Nephron progenitor cell (in vitro differentiated cells): ENCODE measurements around the gene LILRB1.
"Not testable (repeated sequence)": the region's sequence is repeated elsewhere in the genome, so short reads cannot be mapped to it uniquely, and the experiment has no call there.

Experiments
- DNase-seq: peaks from one replicate; pipeline ENCODE4 v3.0.0; 2021
- H3K27ac Mint-ChIP-seq: 2 replicates; pipeline ENCODE4 v1.8.0; 2021; ENCODE audit warnings: mild to moderate bottlenecking, moderate library complexity, mixed read lengths
- H3K27me3 Mint-ChIP-seq: 2 replicates; pipeline ENCODE4 v1.8.0; 2021; ENCODE audit warnings: mild to moderate bottlenecking, low read depth, mixed read lengths; ENCODE audit not compliant: poor library complexity
- H3K36me3 Mint-ChIP-seq: 2 replicates; pipeline ENCODE4 v1.8.0; 2021; ENCODE audit warnings: low read depth, mixed read lengths
- H3K4me1 Mint-ChIP-seq: 2 replicates; pipeline ENCODE4 v1.8.0; 2021; ENCODE audit warnings: mixed read lengths
- H3K4me3 Mint-ChIP-seq: 2 replicates; pipeline ENCODE4 v1.8.0; 2021; ENCODE audit warnings: mild to moderate bottlenecking, moderate library complexity, mixed read lengths
- H3K9me3 Mint-ChIP-seq: 2 replicates; pipeline ENCODE4 v1.8.0; 2021; ENCODE audit warnings: mild to moderate bottlenecking, moderate library complexity, mixed read lengths
- CTCF ChIP-seq: fragments of 200-600 bp; sonication (generic); IDR thresholded peaks from 2 replicates; pipeline ENCODE4 v1.5.0; 2021; ENCODE audit warnings: antibody characterized with exemption

Gene LILRB1

GRCh38 chr19:54622431-54622830, 7.9 kb upstream of the LILRB1 start:
- no peak for TF ChIP-seq CTCF
- H3K27ac Mint-ChIP-seq: no peak overlapping the region
- no peak for DNase-seq
- no peaks in the 10 kb centered on the region for H3K36me3 Mint-ChIP-seq
- H3K9me3 Mint-ChIP-seq: peaks cover 74% of the 10 kb centered on the region
- no peak overlapping the region for H3K4me3 Mint-ChIP-seq
- peaks cover 3% of the 10 kb centered on the region for H3K27me3 Mint-ChIP-seq
- H3K4me1 Mint-ChIP-seq: no peaks in the 10 kb centered on the region

GRCh38 chr19:54624234-54624633, 6.0 kb upstream of the LILRB1 start:
- peaks cover 77% of the 10 kb centered on the region for H3K9me3 Mint-ChIP-seq
- not testable (repeated sequence) for H3K36me3 Mint-ChIP-seq, DNase-seq

GRCh38 chr19:54624934-54625730, 5.2 kb upstream of the LILRB1 start:
- not testable (repeated sequence) for H3K4me3 Mint-ChIP-seq, H3K36me3 Mint-ChIP-seq, DNase-seq, H3K4me1 Mint-ChIP-seq, H3K27ac Mint-ChIP-seq, H3K27me3 Mint-ChIP-seq
- peaks cover 77% of the 10 kb centered on the region for H3K9me3 Mint-ChIP-seq

More at GRCh38 chr19:54624234-54624633, 6.0 kb upstream of the LILRB1 start:
- H3K4me3 Mint-ChIP-seq, H3K4me1 Mint-ChIP-seq, H3K27me3 Mint-ChIP-seq, H3K27ac Mint-ChIP-seq: not testable (repeated sequence)

GRCh38 chr19:54626757-54627156, 3.5 kb upstream of the LILRB1 start:
- Mint-ChIP-seq H3K4me1 (no peaks in the 10 kb centered on the region), H3K4me3 (no peak overlapping the region), H3K27ac (no peak overlapping the region), H3K36me3 (no peaks in the 10 kb centered on the region), H3K27me3 (peaks cover 4% of the 10 kb centered on the region), H3K9me3 (peaks cover 83% of the 10 kb centered on the region)
- no peak for DNase-seq
- TF ChIP-seq CTCF: no peak

- not testable (repeated sequence) for H3K4me3 Mint-ChIP-seq, H3K4me1 Mint-ChIP-seq, H3K27ac Mint-ChIP-seq, H3K27me3 Mint-ChIP-seq, H3K36me3 Mint-ChIP-seq, DNase-seq
- peaks cover 83% of the 10 kb centered on the region for H3K9me3 Mint-ChIP-seq
Observed at GRCh38 chr19:54627912-54628311, 2.4 kb upstream of the LILRB1 start.

- H3K27me3 Mint-ChIP-seq: peaks cover 2% of the 10 kb centered on the region
- H3K36me3 Mint-ChIP-seq: no peaks in the 10 kb centered on the region
- H3K4me3 Mint-ChIP-seq: no peak overlapping the region
- H3K4me1 Mint-ChIP-seq: no peaks in the 10 kb centered on the region
- no peak for DNase-seq
- no peak for TF ChIP-seq CTCF
- no peak overlapping the region for H3K27ac Mint-ChIP-seq
- peaks cover 87% of the 10 kb centered on the region for H3K9me3 Mint-ChIP-seq
Observed at GRCh38 chr19:54630782-54631181, 498 bp downstream of the LILRB1 start.

- H3K36me3 Mint-ChIP-seq, H3K27ac Mint-ChIP-seq, DNase-seq, H3K4me3 Mint-ChIP-seq, H3K4me1 Mint-ChIP-seq, H3K27me3 Mint-ChIP-seq: not testable (repeated sequence)
- H3K9me3 Mint-ChIP-seq: peaks cover 85% of the 10 kb centered on the region
Observed at GRCh38 chr19:54631489-54632337, 1.4 kb downstream of the LILRB1 start.

GRCh38 chr19:54632517-54632916, 2.2 kb downstream of the LILRB1 start:
- H3K27me3 Mint-ChIP-seq, DNase-seq, H3K36me3 Mint-ChIP-seq: not testable (repeated sequence)

More at GRCh38 chr19:54632517-54632916, 2.2 kb downstream of the LILRB1 start:
- not testable (repeated sequence) for H3K4me3 Mint-ChIP-seq, H3K27ac Mint-ChIP-seq, H3K4me1 Mint-ChIP-seq
- H3K9me3 Mint-ChIP-seq: peaks cover 83% of the 10 kb centered on the region
